Activated CD8-positive, alpha-beta T cell treated with anti-CD3 and anti-CD28 coated beads for 36 hours (primary cell): ENCODE data around the gene GAREM1. TPM values are rescaled to one million over a fixed set of nuclear protein-coding genes. Genes with fewer than 3 reads are reported as not detected.

ENCODE experiments used
- ATAC-seq: fragments of 200-7000 bp; cut with Tn5 transposase; one replicate; pipeline ENCODE4 v1.10.0; 2021; ENCODE audit warnings: mild to moderate bottlenecking, moderate library complexity
- CTCF ChIA-PET: fragments of 350-600 bp; sonication (Branson Sonifier 250); formaldehyde crosslinking; loops from one replicate; lab custom pipeline; 2021; ENCODE audit warnings: antibody characterized with exemption; lab: Charles Lee
- POLR2A ChIA-PET: fragments of 350-600 bp; sonication (Branson Sonifier 250); formaldehyde crosslinking; loops from one replicate; lab custom pipeline; 2021; ENCODE audit warnings: antibody characterized with exemption; lab: Charles Lee
- DNase-seq: peaks from one replicate; pipeline ENCODE4 v3.0.0-alpha.2; 2020
- H3K27ac Mint-ChIP-seq: one replicate; pipeline ENCODE4 v1.8.0; 2021; ENCODE audit warnings: mild to moderate bottlenecking, mixed read lengths
- H3K27me3 Mint-ChIP-seq: one replicate; pipeline ENCODE4 v1.8.0; 2021; ENCODE audit warnings: mixed read lengths
- H3K36me3 Mint-ChIP-seq: one replicate; pipeline ENCODE4 v1.8.0; 2021; ENCODE audit warnings: low read depth, mixed read lengths
- H3K4me1 Mint-ChIP-seq: one replicate; pipeline ENCODE4 v1.8.0; 2021; ENCODE audit warnings: low read depth, mixed read lengths
- H3K4me3 Mint-ChIP-seq: one replicate; pipeline ENCODE4 v1.8.0; 2021; ENCODE audit warnings: mild to moderate bottlenecking, moderate library complexity, mixed read lengths
- H3K9me3 Mint-ChIP-seq: one replicate; pipeline ENCODE4 v1.8.0; 2021; ENCODE audit warnings: mixed read lengths
- intact Hi-C: fragments of 100-400 bp; cut with micrococcal nuclease; formaldehyde crosslinking; loops from one replicate; pipeline ENCODE4 v1.10.0; 2022
- total RNA-seq, 2 experiments: library from RNA; stranded (reverse); gene quantifications; one replicate each; pipeline ENCODE4 v1.2.3, GENCODE V29; 2021
- TF ChIP-seq, protein P1 (sequence below): fragments of 200-600 bp; IDR thresholded peaks from one replicate; pipeline ENCODE4 v1.8.0; 2022; ENCODE audit warnings: antibody characterized with exemption, mild to moderate bottlenecking

GAREM1 gene
- total RNA-seq, 2 experiments from 2014 or later: not detected

DNA sequence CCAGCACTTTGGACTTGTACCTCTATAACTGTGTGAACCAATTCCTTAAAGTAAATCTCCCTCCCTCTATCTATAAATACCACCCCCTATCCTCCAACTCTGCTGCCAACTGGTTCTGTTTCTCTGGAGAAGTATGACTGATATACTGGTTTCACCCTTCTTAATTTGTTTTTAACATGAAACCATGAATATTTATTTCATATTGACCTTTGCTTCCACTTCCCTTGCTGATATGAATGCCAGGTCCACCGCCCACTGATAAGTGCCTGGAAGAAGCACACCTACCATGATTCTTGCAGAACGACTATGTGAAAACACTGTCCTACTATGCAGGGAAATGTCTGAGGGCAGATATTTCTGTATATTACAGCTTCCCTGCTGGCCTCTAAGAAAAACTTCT lies 131.6 kb downstream of the GAREM1 start:
- Mint-ChIP-seq H3K4me1 (no peaks in the 10 kb centered on the region), H3K27ac (no peak overlapping the region), H3K36me3 (no peaks in the 10 kb centered on the region), H3K4me3 (no peak overlapping the region), H3K27me3 (peaks cover 5% of the 10 kb centered on the region), H3K9me3 (no peaks in the 10 kb centered on the region)
- ChIA-PET POLR2A (no interaction called here), CTCF (no interaction called here)
- no peak for ATAC-seq
- TF ChIP-seq, protein P1, sequence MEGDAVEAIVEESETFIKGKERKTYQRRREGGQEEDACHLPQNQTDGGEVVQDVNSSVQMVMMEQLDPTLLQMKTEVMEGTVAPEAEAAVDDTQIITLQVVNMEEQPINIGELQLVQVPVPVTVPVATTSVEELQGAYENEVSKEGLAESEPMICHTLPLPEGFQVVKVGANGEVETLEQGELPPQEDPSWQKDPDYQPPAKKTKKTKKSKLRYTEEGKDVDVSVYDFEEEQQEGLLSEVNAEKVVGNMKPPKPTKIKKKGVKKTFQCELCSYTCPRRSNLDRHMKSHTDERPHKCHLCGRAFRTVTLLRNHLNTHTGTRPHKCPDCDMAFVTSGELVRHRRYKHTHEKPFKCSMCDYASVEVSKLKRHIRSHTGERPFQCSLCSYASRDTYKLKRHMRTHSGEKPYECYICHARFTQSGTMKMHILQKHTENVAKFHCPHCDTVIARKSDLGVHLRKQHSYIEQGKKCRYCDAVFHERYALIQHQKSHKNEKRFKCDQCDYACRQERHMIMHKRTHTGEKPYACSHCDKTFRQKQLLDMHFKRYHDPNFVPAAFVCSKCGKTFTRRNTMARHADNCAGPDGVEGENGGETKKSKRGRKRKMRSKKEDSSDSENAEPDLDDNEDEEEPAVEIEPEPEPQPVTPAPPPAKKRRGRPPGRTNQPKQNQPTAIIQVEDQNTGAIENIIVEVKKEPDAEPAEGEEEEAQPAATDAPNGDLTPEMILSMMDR: no peak
- intact Hi-C loops: no loop called here
- DNase-seq: no peak

DNA sequence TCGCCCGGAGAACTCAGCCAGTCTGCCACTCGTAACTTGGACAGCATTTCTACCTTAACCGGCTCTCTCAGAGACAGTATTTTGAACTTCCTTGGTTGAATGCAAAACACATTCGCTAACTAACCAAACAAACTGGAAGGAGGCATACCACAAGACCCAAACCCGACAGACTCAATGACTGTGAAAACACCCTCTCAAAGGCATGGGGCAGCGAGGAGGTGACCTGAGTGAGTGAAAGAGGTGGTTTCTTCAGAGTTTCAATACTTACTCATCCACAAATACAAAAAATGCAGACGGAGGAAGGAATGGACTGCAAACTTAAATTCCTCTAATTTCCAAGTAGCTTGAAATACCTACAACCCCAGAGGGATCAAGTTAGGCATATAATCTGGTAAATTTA lies 132.9 kb downstream of the GAREM1 start:
- intact Hi-C loops: no loop called here
- POLR2A ChIA-PET: no interaction called here
- no peaks in the 10 kb centered on the region for H3K4me1 Mint-ChIP-seq
- CTCF ChIA-PET: no interaction called here
- H3K27ac Mint-ChIP-seq: no peak overlapping the region
- TF ChIP-seq, protein P1: no peak
- H3K9me3 Mint-ChIP-seq: no peaks in the 10 kb centered on the region
- peaks cover 5% of the 10 kb centered on the region for H3K27me3 Mint-ChIP-seq
- DNase-seq (no peak), ATAC-seq (no peak)
- no peak overlapping the region for H3K4me3 Mint-ChIP-seq
- no peaks in the 10 kb centered on the region for H3K36me3 Mint-ChIP-seq

DNA sequence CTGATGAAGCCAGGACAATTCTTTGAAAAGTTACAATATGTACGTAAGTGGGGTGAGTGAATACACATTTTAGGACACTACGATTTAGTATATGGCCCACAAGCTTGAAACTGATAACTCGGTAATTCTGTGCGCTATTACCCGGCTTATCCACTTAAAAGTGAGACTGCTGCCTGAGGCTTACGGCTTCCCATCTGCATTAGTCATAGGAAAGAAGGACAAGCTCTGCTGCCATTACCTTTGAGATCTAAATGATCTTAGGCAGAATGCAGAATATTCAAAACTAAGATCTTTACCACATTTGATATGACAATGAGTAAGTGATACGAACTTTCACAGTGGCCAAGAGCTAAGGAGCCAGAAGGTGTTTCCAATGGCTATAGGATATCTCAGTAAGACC lies 133.3 kb downstream of the GAREM1 start:
- CTCF ChIA-PET: interaction anchor here (1.2 kb wide), 1 partner anchor 9 kb away, joined by 3 read pairs; no protein-coding TSS in a partner anchor
- H3K4me1 Mint-ChIP-seq: no peaks in the 10 kb centered on the region
- ATAC-seq (no peak), DNase-seq (no peak)
- H3K27ac Mint-ChIP-seq: no peak overlapping the region
- no peaks in the 10 kb centered on the region for H3K9me3 Mint-ChIP-seq
- intact Hi-C loops: no loop called here
- TF ChIP-seq, protein P1: no peak
- POLR2A ChIA-PET: no interaction called here
- H3K36me3 Mint-ChIP-seq: no peaks in the 10 kb centered on the region
- H3K4me3 Mint-ChIP-seq: no peak overlapping the region
- H3K27me3 Mint-ChIP-seq: peaks cover 5% of the 10 kb centered on the region

DNA sequence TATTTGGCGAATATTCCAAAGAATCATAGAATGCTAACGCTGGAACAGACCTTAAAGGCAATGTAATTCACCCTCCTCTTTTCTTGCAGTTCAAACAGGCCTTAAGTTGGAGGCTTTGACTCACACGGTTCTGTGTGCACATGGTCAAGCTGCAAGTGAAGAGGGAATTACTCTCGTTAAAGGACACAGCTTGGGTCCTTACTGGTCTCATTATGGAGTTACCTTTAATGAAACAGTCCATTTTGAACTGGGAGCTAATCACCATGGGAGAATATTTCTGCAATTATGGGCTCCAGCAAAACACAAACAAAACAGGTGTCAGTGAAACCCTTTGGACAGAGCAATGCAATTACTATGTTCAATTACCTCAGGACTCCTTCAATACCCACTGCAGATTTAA lies 135.5 kb downstream of the GAREM1 start:
- CTCF ChIA-PET: interaction anchor here (1.3 kb wide), 1 partner anchor 46 kb away, joined by 3 read pairs; no protein-coding TSS in a partner anchor
- no peak overlapping the region for H3K27ac Mint-ChIP-seq
- intact Hi-C loops: no loop called here
- TF ChIP-seq, protein P1: no peak
- no peaks in the 10 kb centered on the region for H3K36me3 Mint-ChIP-seq
- H3K27me3 Mint-ChIP-seq: peaks cover 2% of the 10 kb centered on the region
- no peak overlapping the region for H3K4me3 Mint-ChIP-seq
- H3K4me1 Mint-ChIP-seq: no peaks in the 10 kb centered on the region
- H3K9me3 Mint-ChIP-seq: no peaks in the 10 kb centered on the region
- ATAC-seq (no peak), DNase-seq (no peak)
- POLR2A ChIA-PET: no interaction called here

DNA sequence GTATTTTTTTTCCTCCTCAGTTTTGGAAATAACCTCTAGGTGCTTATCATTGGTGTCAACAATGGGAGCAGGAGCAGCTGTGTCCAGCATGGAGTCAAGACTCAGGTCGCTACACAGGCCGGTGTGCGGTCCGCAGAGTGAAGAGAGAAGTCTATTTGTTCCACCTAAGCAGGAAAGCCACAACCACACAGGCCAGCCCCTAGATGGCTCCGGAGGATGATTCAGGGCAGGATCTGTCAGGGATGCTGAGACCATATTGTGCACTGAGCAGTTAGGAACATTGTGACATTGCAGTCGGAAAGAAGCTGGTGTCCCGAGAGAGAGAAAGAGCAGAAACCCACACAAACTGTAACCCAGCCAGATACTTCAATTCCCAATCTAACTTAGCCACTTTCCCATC lies 136.9 kb downstream of the GAREM1 start:
- no peaks in the 10 kb centered on the region for H3K9me3 Mint-ChIP-seq
- CTCF ChIA-PET: no interaction called here

More for the DNA sequence above, 136.9 kb downstream of the GAREM1 start:
- Mint-ChIP-seq H3K4me3 (no peak overlapping the region), H3K27ac (no peak overlapping the region), H3K27me3 (peaks cover 5% of the 10 kb centered on the region), H3K4me1 (no peaks in the 10 kb centered on the region), H3K36me3 (no peaks in the 10 kb centered on the region)
- POLR2A ChIA-PET: no interaction called here
- TF ChIP-seq, protein P1: no peak
- ATAC-seq (no peak), DNase-seq (no peak)
- intact Hi-C loops: no loop called here
